IMR-90 (cell line): ENCODE results near the gene KIAA0513. TPM values are rescaled to one million over a fixed set of nuclear protein-coding genes. Genes with fewer than 3 reads are reported as not detected.

Experiments used
- ATAC-seq: fragments of 200-7000 bp; cut with Tn5 transposase; 2 replicates; pipeline ENCODE4 v1.9.1; 2020; ENCODE audit warnings: low read depth, mild to moderate bottlenecking, moderate library complexity
- BruUV-seq: library from RNA; stranded (reverse); fragments of 400-500 nt; replicated peaks from 2 replicates; lab custom pipeline; 2021; lab: Mats Ljungman, UMichigan
- CTCF ChIA-PET: fragments of 300-600 bp; formaldehyde crosslinking; extraction: SDS; loops from one replicate; lab custom pipeline; 2021; ENCODE audit warnings: antibody characterized with exemption; lab: Yijun Ruan, JAX
- POLR2A ChIA-PET: fragments of 300-600 bp; sonication (Branson Sonifier 250); formaldehyde crosslinking; loops from one replicate; lab custom pipeline; 2022; ENCODE audit warnings: antibody characterized with exemption; ENCODE audit not compliant: unreplicated experiment; lab: Charles Lee
- DNase-seq: peaks from one replicate; pipeline ENCODE4 v3.0.0; 2013
- H2AFZ ChIP-seq: replicated peaks from 2 replicates; pipeline ENCODE3; 2013; ENCODE audit warnings: low read length, mild to moderate bottlenecking; ENCODE audit not compliant: poor library complexity
- H2AK5ac ChIP-seq: 2 replicates; pipeline ENCODE4 v1.6.1; 2013; ENCODE audit warnings: low read depth, low read length, inconsistent platforms
- H2AK9ac ChIP-seq: replicated peaks from 2 replicates; pipeline ENCODE3; 2013; ENCODE audit warnings: mild to moderate bottlenecking, low read depth, low read length, moderate library complexity; ENCODE audit not compliant: poor library complexity
- H2BK120ac ChIP-seq: 2 replicates; pipeline ENCODE4 v1.6.1; 2013; ENCODE audit warnings: low read depth, low read length, inconsistent platforms
- H2BK15ac ChIP-seq: 3 replicates; pipeline ENCODE4 v1.6.1; 2013; ENCODE audit warnings: low read depth, low read length, inconsistent platforms
- H2BK20ac ChIP-seq: 2 replicates; pipeline ENCODE4 v1.6.1; 2013; ENCODE audit warnings: low read depth, mild to moderate bottlenecking, inconsistent platforms, low read length, moderate library complexity
- H2BK5ac ChIP-seq: 2 replicates; pipeline ENCODE4 v1.6.1; 2013; ENCODE audit warnings: mild to moderate bottlenecking, low read depth, low read length, inconsistent platforms; ENCODE audit not compliant: poor library complexity, severe bottlenecking
- H3K14ac ChIP-seq: replicated peaks from 2 replicates; pipeline ENCODE4 v1.6.1; 2013; ENCODE audit warnings: low read depth, low read length, inconsistent platforms
- H3K18ac ChIP-seq: 2 replicates; pipeline ENCODE4 v1.6.1; 2013; ENCODE audit warnings: low read depth, low read length, control low read depth
- H3K23ac ChIP-seq: 2 replicates; pipeline ENCODE4 v1.6.1; 2013; ENCODE audit warnings: low read depth, low read length, inconsistent platforms
- H3K27ac ChIP-seq: 2 replicates; pipeline ENCODE4 v1.5.1; 2013; ENCODE audit warnings: mild to moderate bottlenecking, control low read depth, low read length; ENCODE audit not compliant: insufficient read depth
- H3K27me3 ChIP-seq: 2 replicates; pipeline ENCODE4 v1.6.1; 2013; ENCODE audit warnings: low read length; ENCODE audit not compliant: control insufficient read depth, insufficient read depth
- H3K36me3 ChIP-seq: 2 replicates; pipeline ENCODE4 v1.6.1; 2013; ENCODE audit warnings: low read length, mixed read lengths; ENCODE audit not compliant: control insufficient read depth, insufficient read depth
- H3K4ac ChIP-seq: 2 replicates; pipeline ENCODE4 v1.6.1; 2013; ENCODE audit warnings: low read depth, low read length, inconsistent platforms
- H3K4me1 ChIP-seq: 2 replicates; pipeline ENCODE4 v1.6.1; 2013; ENCODE audit warnings: low read length, mixed read lengths; ENCODE audit not compliant: control insufficient read depth, insufficient read depth
- H3K4me2 ChIP-seq: 2 replicates; pipeline ENCODE4 v1.6.1; 2013; ENCODE audit warnings: low read depth, mild to moderate bottlenecking, control low read depth, low read length, moderate library complexity
- H3K4me3 ChIP-seq: 2 replicates; pipeline ENCODE4 v1.5.1; 2013; ENCODE audit warnings: low read depth, mild to moderate bottlenecking, control low read depth, low read length, moderate library complexity; ENCODE audit not compliant: insufficient read depth
- H3K56ac ChIP-seq: 2 replicates; pipeline ENCODE4 v1.6.1; 2013; ENCODE audit warnings: low read length, inconsistent platforms; ENCODE audit not compliant: insufficient read depth; ENCODE audit errors: extremely low read depth
- H3K79me1 ChIP-seq, 2 experiments: 2 replicates each; pipeline ENCODE4 v1.6.1; 2013; ENCODE audit warnings: low read length in 2 of 2, inconsistent platforms in 1 of 2, low read depth in 1 of 2
- H3K9ac ChIP-seq: 2 replicates; pipeline ENCODE4 v1.6.1; 2013; ENCODE audit warnings: low read depth, low read length, control low read depth
- H3K9me1 ChIP-seq: 2 replicates; pipeline ENCODE4 v1.6.1; 2013; ENCODE audit warnings: low read length, inconsistent platforms; ENCODE audit not compliant: insufficient read depth
- H3K9me3 ChIP-seq: 2 replicates; pipeline ENCODE4 v1.6.1; 2013; ENCODE audit warnings: low read length; ENCODE audit not compliant: control insufficient read depth, insufficient read depth
- H4K20me1 ChIP-seq: 2 replicates; pipeline ENCODE4 v1.6.1; 2013; ENCODE audit warnings: low read length, inconsistent platforms; ENCODE audit not compliant: insufficient read depth
- H4K5ac ChIP-seq: 2 replicates; pipeline ENCODE4 v1.6.1; 2013; ENCODE audit warnings: mild to moderate bottlenecking, low read depth, low read length, control low read depth
- H4K8ac ChIP-seq, 2 experiments: 2 replicates each; pipeline ENCODE4 v1.6.1; 2013; ENCODE audit warnings: low read depth in 2 of 2, low read length in 2 of 2, control low read depth in 1 of 2, inconsistent platforms in 1 of 2
- H4K91ac ChIP-seq: 2 replicates; pipeline ENCODE4 v1.6.1; 2013; ENCODE audit warnings: low read depth, low read length, inconsistent platforms; ENCODE audit not compliant: insufficient read depth
- CHD1 ChIP-seq: IDR thresholded peaks from 2 replicates; pipeline ENCODE4 v1.6.1; 2012; ENCODE audit warnings: low read depth, low read length, improper control_type of control experiment
- MAFK ChIP-seq: IDR thresholded peaks from 2 replicates; pipeline ENCODE4 v1.6.1; 2012; ENCODE audit warnings: low read depth, low read length, improper control_type of control experiment
- MXI1 ChIP-seq: IDR thresholded peaks from 2 replicates; pipeline ENCODE4 v1.6.1; 2012; ENCODE audit warnings: low read depth, mild to moderate bottlenecking, low read length, moderate library complexity, borderline replicate concordance
- NFE2L2 ChIP-seq: fragments of 150-350 bp; IDR thresholded peaks from 2 replicates; pipeline ENCODE4 v1.6.1; 2016; ENCODE audit warnings: low read depth, mild to moderate bottlenecking, low read length
- WGBS, 2 experiments: methylation state at CpG; one replicate each; pipeline versions ENCODE4 v1.1.5 to v1.1.7; 2013; ENCODE audit warnings: missing lambda C conversion rate in 2 of 2; ENCODE audit not compliant: insufficient read length in 1 of 2; ENCODE audit errors: extremely low coverage in 2 of 2; 5-methylcytosine and 5-hydroxymethylcytosine counted together
- dilution Hi-C: fragments of 300-500 bp; cut with HindIII; formaldehyde crosslinking; loops from one replicate; pipeline ENCODE4 v1.14.3; 2018; ENCODE audit warnings: low sequenced_read_pairs; ENCODE audit not compliant: unreplicated experiment
- in situ Hi-C: fragments of 300-500 bp; cut with MboI; formaldehyde crosslinking; loops from 3 replicates; pipeline ENCODE4 v1.14.3; 2019; ENCODE audit warnings: low sequenced_read_pairs, inconsistent platforms, mixed read lengths
- intact Hi-C: fragments of 100-400 bp; cut with micrococcal nuclease; formaldehyde crosslinking; loops from 2 replicates; pipeline ENCODE4 v1.10.0; 2022
- polyA plus RNA-seq, 3 experiments: library from polyadenylated mRNA; depleted of rRNA; stranded (reverse); fragments of >200 nt; gene quantifications; 2 replicates each; pipeline ENCODE4 v1.2.3, GENCODE V29; 2012; ENCODE audit warnings: low replicate concordance in 1 of 3
- total RNA-seq: library from RNA; depleted of rRNA; stranded (reverse); fragments of >200 nt; gene quantifications from 2 replicates; pipeline ENCODE4 v1.2.3, GENCODE V29; 2012
- TF ChIP-seq, protein P1 (sequence below): conservative IDR thresholded peaks from 2 replicates; pipeline ENCODE4 v1.5.1; 2012; ENCODE audit warnings: mild to moderate bottlenecking, low read depth, low read length, improper control_type of control experiment
- TF ChIP-seq, protein P2 (sequence below): fragments of 150-350 bp; IDR thresholded peaks from 2 replicates; pipeline ENCODE4 v1.6.1; 2016; ENCODE audit warnings: low read depth, mild to moderate bottlenecking, low read length, moderate library complexity, borderline replicate concordance

Gene KIAA0513
- total and polyA plus RNA-seq, 2 of the 4 experiments (the other 2 are of a cell fraction) = 9.5 TPM

- Histone ChIP-seq H3K79me1 (peaks cover 12 to 46% of the 10 kb centered on the region in 2 experiments), H2AFZ (no peak overlapping the region), H3K4ac (peak overlapping the region; percentile 7; the same call in 1 of the 2 replicates), H4K8ac (peak overlapping the region; percentile 76 to 88; a peak in 3 of 4 replicates), H3K9ac (peak overlapping the region; percentile 90; the same call in 1 of the 2 replicates), H3K27me3 (no peaks in the 10 kb centered on the region), H3K4me2 (peak overlapping the region; percentile 96; the same call in 1 of the 2 replicates), H2AK9ac (no peak overlapping the region), H3K4me3 (peak overlapping the region; percentile 72), H2BK120ac (no peak overlapping the region), H3K14ac (peak overlapping the region; percentile 50; the same call in 1 of the 2 replicates), H3K23ac (no peak overlapping the region), H3K27ac (no peak overlapping the region), H4K20me1 (peaks cover 15% of the 10 kb centered on the region; the same call in 1 of the 2 replicates), H3K36me3 (peaks cover 2% of the 10 kb centered on the region; the same call in 1 of the 2 replicates), H2BK15ac (no peak overlapping the region), H3K9me3 (no peaks in the 10 kb centered on the region), H4K91ac (no peak overlapping the region), H3K56ac (0 out of 2 replicates have a peak overlapping the region, but pooled peaks have one; percentile 20), H3K18ac (peak overlapping the region; percentile 54; the same call in 1 of the 2 replicates), H2AK5ac (no peak overlapping the region), H2BK5ac (peak overlapping the region; percentile 68), H3K4me1 (peaks cover 20% of the 10 kb centered on the region), H3K9me1 (peaks cover 5% of the 10 kb centered on the region; the same call in 1 of the 2 replicates), H4K5ac (peak overlapping the region; percentile 57; the same call in 1 of the 2 replicates), H2BK20ac (no peak overlapping the region)
- in situ Hi-C loops (no loop called here), dilution Hi-C loops (no loop called here), intact Hi-C loops (no loop called here)
- no peak for ATAC-seq
- TF ChIP-seq MXI1 = no peak
- TF ChIP-seq, protein P1, sequence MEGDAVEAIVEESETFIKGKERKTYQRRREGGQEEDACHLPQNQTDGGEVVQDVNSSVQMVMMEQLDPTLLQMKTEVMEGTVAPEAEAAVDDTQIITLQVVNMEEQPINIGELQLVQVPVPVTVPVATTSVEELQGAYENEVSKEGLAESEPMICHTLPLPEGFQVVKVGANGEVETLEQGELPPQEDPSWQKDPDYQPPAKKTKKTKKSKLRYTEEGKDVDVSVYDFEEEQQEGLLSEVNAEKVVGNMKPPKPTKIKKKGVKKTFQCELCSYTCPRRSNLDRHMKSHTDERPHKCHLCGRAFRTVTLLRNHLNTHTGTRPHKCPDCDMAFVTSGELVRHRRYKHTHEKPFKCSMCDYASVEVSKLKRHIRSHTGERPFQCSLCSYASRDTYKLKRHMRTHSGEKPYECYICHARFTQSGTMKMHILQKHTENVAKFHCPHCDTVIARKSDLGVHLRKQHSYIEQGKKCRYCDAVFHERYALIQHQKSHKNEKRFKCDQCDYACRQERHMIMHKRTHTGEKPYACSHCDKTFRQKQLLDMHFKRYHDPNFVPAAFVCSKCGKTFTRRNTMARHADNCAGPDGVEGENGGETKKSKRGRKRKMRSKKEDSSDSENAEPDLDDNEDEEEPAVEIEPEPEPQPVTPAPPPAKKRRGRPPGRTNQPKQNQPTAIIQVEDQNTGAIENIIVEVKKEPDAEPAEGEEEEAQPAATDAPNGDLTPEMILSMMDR = no peak
- TF ChIP-seq NFE2L2 = no peak
- no peak for TF ChIP-seq MAFK
- no peak for TF ChIP-seq CHD1
- TF ChIP-seq, protein P2, sequence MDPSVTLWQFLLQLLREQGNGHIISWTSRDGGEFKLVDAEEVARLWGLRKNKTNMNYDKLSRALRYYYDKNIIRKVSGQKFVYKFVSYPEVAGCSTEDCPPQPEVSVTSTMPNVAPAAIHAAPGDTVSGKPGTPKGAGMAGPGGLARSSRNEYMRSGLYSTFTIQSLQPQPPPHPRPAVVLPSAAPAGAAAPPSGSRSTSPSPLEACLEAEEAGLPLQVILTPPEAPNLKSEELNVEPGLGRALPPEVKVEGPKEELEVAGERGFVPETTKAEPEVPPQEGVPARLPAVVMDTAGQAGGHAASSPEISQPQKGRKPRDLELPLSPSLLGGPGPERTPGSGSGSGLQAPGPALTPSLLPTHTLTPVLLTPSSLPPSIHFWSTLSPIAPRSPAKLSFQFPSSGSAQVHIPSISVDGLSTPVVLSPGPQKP = no peak
- ChIA-PET POLR2A (interaction anchor here (0.6 to 0.9 kb wide), 3 partner anchors 9 to 27 kb away, joined by 3 to 6 read pairs (median 3); no protein-coding TSS in a partner anchor), CTCF (no interaction called here)
- no peak for DNase-seq
- BruUV-seq = no TSS peak
- WGBS, 2 experiments = no CpG with 5 or more reads among the region's 4 CpGs
These were observed 892 bp upstream of the KIAA0513 start for GRCh38 chr16:85026703-85027102.
